T-helper 9 cell (primary cell): ENCODE results near the gene STARD8.

Experiments used
- DNase-seq: peaks from one replicate; pipeline ENCODE4 v3.0.0-alpha.2; 2020

The STARD8 gene

DNA sequence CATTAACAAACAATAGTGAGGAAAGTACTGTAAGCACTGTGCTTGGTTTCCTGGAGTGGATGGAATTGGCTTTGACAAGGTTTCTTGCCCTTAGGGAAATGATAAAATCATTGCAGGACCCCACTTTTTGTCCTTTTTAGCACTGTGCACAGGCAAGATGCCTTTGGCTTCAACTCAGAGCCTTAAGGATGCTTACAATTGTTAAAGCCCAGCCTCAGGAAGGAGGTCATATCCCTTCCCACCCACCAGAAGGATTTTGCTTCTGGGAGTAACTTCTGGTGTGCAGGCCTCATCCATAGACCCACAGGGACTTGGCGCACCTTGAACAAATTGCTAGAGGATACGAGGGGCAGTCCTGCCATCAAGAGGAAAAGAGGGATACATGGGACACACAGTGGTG is 44.5 kb downstream of the STARD8 start:
- no peak for DNase-seq

DNA sequence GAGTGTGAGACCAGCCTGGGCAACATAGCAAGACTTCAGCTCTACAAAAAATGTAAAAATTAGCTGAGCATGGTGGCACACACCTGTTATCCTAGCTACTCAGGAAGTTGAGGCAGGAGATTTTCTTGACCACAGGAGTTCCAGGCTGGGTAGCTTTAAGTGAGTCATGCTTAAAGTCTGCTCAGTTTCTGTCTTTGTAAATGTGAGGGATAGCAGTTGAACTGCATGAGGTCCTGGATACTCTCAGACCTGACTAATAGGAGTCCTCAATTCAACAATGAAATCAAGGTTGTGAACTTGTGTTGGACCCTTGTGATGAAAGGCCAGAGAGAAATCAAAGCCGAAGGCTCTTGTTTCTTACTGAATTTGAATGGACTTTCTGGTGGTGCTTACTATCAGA is 45.2 kb downstream of the STARD8 start:
- DNase-seq, result no peak

DNA sequence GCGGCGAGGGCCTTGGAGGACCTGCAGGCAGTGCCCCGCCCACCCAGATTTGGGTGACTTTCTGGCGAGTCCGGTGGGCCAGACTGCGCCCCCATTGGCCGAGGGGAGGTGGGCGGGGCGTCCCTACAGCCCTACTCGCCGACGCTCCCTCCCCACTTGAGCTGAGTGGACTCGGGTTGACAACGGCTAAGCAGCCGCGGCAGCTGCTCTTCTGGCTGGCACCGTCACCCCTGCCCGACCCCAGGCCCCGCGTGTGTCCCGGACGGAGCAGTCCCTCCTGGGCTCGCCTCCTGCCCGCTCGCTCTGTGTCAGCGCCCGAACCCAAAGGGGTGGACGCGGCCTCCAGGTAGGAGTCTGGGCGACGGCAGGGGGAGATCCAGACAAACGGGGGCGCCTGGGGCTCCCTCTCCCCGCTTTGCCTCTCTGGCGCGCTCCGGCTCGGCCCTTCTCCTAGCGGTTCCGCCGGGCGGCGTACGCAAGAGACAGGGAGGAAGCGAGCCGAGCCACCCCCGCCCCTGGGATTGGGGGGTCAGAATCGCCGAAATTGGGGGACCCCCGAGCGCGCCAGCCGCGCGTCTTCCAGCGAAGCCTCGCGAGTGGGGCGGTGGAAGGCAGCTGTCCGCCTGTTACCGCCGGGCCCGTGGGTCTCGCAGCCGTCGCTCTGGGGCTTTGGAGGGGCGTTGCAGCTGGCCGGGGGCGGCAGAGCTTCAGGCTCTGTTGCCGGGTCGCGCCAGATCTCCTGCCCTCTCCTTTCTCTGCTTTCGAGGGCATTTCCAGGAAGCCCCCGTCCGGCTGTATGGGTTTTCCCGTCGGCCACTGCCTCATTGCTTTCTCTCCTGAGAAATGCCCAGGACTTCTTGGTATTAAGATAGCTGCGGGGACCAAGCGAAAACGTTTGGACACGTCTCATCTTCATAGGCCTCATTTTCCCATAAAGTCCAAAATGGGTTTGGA is 46.3 kb downstream of the STARD8 start:
- no peak for DNase-seq

DNA sequence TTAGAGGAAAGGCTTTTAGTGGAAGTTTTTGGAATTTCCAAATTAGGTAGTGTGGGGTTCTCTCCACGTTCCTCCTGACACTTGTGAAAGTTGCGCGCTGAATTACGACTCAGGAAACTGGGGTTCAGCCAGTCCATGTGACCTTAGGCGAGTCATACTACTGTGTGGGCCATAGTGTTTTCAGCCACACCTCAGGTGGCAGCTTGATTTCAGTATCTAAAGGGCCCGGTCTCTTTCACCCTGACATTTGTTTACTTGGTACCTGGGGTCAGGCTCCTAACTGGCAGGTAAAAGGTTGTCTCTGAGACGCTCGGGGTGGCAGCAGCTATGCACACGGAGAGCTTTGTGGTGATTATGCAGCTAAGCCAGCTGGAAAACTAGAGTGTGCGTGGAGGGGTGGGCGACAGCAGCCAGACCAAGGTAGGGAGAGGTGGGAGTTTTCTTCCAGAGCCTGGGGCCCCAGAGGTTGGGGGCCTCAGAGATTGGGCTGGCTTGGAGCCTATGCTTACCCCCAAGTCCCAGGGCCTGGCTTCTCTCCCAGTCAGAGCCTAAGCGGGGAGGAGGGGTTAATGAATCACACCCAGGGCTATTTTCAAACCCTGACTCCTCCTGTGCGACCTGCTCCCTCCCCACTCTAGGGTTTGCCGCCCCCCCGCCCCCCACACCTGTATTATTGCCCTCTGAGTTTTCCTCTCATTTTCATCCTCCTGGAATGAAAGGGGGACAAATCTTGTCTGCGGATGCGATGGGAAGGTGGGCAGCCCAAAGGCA is 47.2 kb downstream of the STARD8 start:
- no peak for DNase-seq

DNA sequence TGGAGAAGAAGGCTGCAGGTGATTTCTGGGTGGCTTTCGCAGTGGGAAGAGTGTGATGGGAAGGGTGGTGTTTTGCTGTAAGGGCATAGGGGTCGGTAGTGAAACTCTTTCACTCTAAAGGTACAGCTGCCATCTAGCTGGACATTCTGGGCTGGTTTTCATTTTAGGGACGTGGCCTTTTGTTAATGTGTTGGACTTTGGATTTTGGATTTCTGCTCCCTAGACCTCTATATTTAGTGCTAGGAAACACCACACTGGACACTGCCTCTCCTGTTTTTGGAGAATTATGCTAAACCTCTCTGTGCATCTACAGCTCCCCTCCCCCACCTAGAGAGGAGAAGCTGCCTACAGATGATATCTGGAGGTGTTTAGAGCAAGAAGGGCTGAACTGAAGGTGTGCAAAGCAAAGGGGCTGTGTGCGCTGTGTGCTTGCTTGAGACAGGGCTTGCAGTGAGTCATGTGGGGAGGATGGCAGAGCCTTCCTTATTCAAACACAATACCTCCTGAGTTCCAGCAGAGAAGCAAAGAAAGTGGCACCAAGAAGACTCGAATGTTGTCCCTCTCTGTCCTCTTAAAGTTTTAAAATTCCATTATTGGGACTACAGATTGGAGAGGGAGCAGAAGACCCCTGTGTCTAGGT is 47.9 kb downstream of the STARD8 start:
- DNase-seq, result no peak

DNA sequence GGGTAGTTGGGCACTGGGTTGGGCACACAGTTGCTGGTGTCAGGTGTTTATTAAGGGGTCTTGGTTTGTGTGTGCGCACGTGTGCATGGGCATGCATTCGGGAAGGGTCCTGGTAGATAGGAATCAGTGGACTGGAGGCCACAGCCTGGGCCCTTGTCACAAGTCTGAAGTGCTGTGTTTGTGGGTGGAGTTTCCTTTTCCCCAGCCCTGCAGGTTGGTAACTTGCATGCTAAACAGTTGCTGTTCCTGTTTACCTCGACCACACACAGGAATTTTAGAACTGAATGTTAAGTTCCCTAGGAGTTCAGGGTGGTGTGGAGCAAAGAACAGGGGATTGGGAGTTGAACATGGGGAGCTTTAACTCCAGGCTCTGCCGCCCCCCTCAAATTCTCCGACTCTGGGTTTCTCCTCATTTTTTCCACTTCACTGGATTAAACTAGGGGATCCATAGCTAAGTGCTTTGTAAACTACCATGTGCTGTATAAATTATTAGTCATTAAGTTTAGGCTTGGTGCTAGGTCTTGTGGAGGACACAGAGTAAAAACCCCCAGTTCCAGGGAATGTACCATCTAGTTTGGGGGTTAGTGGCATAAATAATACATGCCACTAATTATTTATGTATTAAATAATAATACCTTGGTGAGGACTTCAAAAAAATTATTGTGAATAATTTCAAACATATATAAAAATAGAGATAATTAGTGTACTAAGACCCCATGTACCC is 49.0 kb downstream of the STARD8 start:
- no peak for DNase-seq

DNA sequence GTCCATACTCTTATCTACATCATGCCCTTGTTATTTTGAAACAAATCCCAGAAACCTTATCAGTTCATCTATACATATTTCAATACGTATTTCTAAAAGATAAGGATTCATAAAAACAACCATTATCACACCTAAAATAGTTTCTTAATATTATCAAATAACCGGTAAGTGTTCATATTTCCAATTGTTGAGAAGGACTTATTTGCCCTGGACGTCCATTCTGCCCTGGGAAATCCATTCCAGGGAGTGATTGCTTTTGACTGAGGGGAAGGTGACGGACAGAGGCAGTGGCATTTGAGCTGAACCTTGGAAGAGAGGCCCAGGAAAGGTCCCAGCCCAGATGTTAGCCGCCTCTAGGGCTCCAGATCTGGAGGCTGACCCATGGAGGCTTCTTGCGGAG is 49.6 kb downstream of the STARD8 start:
- no peak for DNase-seq

DNA sequence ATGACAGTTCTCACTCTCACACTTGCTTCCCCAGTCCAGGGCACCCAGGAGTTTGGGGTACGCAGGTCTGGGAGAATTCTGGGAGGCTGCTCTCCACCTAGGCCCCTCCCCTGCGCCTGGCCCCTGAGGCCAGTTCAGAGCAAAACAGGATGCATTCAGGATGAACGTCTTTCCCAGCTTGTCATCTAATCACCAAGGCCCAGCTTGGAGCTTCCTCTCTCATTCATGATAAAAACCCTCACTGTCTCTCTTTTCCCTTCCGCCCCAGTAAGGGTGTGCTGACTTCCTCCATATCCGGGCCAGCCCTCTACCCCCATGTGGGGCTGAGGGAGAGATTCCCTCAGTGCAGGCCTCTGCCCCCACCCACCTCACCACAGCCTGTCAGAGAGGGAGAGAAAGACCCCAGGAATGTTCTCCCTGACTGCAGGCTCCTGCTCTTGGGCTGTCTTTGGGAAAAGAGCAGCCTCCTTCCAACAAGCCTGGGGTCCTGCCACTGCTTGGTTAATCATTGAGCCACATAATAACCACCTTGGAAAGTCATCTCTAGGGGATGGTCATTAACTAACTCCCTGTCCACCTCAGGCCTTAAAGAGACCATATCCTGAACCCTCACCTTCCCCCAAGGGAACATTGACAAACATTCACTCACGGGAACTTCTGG is 50.1 kb downstream of the STARD8 start:
- DNase-seq, result no peak

DNA sequence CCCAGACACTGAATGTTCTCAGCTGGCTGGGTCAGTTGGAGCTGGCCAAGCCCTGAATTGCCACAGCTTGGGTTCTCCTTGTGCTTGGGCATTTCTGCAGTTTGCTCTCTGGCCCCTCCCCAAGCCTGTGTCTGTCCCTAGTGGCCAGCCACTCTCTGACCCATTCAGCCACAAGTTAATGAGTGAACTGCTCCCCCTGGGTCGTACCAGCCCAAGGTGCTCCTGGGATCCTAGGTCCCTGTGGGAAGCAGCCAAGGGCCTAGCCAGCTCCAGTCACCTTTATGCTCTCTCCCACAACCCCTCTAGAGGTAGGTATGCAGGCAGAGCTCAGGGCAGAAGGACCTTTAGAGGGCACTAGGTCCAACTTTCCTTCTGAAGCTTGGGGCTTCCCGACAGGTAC is 51.5 kb downstream of the STARD8 start:
- DNase-seq, result no peak

DNA sequence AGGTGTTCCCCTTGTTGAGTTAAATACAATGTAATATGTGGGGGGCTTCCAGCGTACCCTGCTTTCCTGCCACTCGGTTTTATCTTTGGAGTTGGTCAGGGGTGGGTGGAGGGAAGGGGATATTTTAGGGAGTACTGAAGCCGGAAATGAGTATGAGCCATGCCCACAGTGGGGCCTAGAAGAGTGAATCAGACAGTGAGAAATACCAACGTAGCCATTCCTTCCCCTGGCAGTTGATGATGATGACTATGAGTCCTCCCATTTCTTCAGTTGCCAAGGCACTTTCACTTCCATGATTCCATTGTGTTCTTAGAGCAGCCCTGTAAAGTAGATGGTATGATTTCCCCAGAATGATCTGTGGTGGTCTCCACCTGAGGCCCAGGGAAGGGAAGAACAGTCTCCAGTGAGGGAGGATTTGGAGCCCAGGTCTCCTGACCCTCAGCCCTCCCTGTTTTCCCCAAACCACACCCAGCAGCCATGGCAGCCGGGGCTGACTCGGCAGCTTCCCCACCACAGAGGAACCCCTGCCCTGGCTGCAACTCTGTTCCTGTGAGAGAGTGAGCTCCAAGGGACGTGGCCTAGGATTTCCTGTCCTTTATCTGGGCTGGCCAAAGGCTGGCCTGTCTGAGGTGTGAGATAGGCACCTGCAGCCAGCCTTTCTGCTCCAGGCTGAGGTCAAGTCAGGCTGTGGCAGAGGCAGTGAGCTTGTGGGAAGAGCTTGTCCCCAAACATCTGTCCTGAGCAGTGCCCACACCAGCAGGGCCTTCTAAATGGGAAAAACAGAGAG is 52.7 kb downstream of the STARD8 start:
- no peak for DNase-seq

DNA sequence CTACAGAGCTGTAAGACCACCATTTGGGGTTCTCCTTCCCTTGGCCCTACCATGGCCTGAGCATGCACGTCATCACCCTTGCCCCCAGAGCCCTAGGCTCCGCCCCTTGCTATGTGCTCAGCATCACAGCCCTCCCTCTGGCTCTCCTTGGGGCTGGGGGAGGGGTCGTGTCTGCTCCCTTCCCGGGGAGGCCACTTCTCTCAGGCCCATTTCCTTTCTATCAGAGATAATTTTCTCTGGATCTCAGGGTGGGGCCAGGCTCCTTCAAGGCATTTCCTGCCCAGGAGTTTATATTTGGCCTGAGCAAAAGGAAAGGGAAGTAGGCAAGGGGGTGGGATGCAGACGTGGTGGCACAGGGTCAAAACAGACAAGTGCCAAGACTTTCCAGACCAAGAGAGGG is 55.9 kb downstream of the STARD8 start:
- no peak for DNase-seq

DNA sequence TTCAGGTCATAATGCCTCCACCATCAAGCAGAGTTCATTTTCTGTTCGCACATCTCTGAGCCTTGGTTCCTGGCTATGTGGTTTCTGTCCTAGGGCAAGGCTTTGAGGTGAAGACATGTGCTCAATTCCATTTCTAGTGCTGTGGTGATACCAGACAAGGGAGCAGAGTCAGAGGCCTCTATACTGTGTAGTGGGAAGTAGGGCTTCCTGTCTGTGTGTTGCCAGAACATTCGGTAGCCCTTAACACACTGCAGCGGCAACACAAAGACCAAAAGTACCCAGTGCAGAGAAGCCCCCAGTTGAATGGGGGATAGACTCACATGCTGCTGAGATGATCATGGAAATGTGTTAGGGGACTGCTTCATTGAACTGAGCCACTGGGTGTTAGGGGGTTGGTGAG is 56.4 kb downstream of the STARD8 start:
- DNase-seq, result no peak

DNA sequence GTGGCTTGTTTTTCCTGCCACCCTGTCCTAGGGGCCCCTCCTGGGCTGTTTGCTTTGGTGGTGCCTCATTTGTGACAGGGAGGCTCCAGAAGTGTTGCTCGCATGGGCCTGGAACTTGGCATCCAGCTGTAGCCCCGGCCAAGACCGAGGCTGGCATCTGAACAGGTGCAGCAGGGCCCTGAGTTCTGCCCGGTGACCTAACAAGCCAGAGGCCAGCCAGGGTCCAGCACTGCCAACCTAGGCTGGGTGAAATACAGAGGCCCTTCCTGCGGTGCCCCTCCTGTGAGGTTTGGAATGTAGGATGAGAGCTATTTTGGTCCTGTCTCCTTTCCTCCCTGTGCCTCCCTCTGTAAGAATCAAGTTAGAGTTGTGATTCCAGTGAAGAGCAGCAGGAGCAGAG is 58.5 kb downstream of the STARD8 start:
- DNase-seq, result no peak

DNA sequence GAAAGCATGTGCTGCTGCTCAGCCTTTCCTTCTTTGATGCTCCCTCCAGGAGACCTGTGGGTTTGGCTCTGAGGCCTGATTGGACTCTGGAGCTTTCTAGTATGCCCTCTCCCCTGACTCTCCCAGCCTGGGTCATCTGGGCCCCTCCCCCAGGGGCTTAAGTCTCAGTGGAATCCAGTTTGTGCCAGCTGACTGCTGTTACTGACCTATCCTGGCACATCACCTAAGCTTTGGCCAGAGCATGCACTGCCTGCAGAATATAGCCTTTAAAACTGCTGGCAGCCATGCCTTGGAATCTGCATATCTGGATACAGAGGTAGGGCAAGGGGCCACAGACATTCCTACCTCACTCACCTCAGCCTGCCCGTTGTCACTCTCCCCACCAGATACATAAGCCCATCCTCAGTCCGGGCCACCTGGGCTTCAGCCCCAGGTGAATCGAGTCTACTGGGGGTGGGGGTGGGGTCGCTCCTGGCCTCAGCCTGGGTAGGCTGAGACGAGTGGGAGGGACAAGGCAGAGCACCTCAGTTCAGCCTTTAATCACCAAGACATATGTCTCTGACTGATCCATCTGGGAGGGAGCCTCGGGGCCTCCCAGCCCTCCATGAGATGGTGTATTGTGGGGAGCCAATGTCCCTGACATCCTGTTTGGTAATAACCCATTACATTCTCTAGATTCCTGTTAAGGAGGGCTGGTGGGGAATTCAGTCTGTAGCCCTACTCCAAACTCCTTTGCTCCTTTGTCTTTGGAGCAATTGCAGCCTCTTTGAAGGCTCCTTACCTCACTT is 61.2 kb downstream of the STARD8 start:
- DNase-seq, result no peak

DNA sequence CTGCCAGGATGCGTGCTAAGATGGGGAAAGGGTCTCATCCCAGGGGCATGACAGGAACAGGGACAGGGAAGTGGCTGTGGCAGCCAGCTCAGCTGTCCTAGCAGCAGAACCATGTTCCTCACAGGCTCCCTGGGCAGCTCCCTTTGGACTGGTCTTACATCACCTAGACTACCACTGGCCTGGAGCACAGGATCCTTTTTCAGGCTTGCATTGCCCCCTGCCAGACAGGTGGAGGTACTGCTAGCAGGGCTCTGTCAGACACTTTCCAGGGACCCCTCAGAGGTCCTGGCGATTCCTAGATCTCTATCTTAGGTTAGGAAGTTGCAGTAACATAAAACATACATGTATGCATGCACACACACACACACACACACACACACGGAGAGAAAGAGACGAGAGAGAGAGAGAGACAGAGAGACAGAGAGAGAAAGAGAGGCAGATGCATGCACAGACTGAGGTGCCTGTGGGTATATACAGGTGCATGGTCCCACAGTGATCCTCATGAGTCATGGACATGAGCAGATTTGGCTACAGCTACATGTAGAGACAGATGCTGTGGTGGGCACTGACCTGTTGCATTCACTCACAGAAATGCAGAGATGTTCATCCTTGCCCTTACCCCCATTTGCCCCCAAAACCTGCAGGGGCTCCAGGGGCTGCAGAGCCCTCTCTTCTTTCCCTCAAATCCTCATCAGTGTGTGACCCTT is 63.6 kb downstream of the STARD8 start:
- no peak for DNase-seq

DNA sequence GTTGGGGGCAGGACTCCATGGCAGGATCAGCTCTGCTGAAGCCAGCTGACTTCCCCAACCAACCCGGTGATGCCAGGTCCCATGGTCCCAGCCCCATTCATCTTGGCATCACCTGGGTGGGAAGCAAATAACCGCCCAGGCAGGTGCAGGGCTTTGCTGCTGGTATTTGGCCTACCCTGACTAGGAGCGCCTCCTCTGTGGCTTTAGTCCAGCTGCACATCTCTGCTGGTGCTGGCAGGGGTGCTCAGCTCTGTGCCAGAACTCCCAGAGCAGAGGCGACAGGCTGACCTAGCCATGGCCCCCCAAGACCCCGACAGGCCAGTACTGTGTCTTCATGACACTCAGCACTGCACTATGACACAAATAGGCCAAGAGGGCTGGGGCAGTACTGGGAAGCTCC is 64.4 kb downstream of the STARD8 start:
- no peak for DNase-seq

DNA sequence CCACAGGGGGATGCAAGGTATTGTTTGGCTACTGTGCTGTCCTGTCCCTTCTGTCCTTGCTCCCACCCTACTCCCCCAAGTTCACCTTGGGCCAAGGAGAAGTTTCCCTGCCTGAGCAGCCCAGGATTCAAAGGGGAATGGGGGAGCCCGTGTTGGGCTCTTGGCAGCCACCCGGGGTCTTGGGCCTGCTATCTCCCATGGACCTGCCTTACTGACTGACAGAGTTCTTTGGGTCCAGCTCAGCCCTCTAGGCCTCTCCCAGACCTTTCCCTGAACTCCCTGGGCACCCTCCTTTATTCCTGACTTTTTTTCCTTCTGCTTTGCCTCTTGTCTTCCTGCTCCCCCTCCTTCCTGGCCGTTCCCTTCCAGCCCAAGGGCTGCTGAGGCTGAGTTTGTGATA is 67.4 kb downstream of the STARD8 start:
- no peak for DNase-seq

DNA sequence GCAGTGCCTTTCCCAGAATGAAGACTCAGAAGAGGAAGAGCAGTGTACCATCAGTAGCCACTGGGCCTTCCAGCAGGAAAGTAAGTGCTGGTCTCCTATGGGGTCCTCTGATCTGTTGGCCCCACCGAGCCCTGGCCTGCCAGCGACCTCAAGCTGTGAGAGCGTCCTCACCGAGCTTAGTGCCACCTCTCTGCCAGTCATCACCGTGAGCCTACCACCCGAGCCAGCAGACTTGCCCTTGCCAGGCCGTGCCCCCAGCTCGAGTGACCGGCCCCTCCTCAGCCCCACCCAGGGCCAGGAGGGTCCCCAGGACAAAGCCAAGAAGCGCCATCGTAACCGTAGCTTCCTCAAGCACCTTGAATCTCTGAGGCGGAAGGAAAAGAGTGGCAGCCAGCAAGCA is 69.7 kb downstream of the STARD8 start:
- DNase-seq, result no peak

DNA sequence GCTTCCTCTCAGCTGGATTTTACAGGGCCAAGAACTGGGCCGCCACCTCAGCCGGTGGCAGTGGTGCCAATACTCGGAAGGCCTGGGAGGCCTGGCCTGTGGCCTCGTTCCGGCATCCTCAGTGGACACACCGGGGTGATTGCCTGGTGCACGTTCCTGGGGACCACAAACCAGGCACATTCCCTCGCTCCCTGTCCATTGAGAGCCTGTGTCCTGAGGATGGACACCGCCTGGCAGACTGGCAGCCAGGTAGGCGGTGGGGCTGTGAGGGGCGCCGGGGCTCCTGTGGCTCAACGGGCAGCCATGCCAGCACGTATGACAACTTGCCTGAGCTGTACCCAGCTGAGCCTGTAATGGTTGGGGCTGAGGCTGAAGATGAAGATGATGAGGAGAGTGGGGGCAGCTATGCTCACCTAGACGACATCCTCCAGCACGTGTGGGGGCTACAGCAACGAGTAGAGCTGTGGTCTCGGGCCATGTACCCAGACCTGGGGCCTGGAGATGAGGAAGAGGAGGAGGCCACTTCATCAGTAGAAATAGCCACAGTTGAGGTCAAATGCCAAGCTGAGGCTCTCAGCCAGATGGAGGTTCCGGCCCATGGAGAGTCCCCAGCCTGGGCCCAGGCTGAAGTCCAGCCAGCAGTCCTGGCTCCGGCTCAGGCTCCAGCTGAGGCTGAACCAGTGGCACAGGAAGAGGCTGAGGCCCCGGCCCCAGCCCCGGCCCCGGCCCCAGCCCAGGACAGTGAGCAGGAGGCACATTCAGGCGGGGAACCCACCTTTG is 70.4 kb downstream of the STARD8 start:
- no peak for DNase-seq
